ENCODE data around the gene FSD1.

DNA sequence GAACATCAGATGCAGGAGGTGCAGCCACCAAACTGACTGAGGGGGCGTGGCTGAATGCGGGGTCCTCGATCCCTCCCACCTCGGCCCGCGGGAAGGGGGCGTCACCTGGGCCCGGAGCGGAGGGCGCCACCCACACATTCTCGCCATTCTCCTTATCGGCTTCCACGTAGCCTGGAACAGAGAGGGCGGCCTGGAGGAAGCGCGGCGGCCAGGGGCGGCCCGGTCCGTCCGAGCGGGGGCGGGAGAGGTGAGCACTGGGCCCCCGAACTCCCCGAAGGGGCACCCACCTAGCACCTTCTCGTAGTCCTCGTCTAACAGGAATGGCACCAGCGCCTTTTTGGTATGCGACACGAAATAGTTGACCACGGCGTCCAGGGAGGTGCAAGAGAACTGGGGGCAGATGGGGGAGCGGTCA is 22.4 kb downstream of the FSD1 start:
- TF ChIP-seq RAD21 (IDR thresholded peaks at IDR 0.05; ENCODE audit: insufficient read depth, low read depth, low read length), result no peak
- TF ChIP-seq FOS (IDR thresholded peaks at IDR 0.05; ENCODE audit: borderline replicate concordance, extremely low read depth, insufficient read length), result no peak
- TF ChIP-seq YY1 (IDR thresholded peaks at IDR 0.05; ENCODE audit: low read depth, low read length), result no peak
- no peak for TF ChIP-seq POLR2AphosphoS5 (IDR thresholded peaks at IDR 0.05; ENCODE audit: low read length)
- no peak for TF ChIP-seq CTCF (IDR thresholded peaks at IDR 0.05 in 2 of 3, conservative IDR thresholded peaks at IDR 0.05 in 1 of 3; ENCODE audit: control insufficient read depth in 2 of 3, extremely low read depth in 1 of 3, insufficient read depth in 1 of 3, low read depth in 3 of 3, low read length in 3 of 3)
- no peak for TF ChIP-seq GABPA (IDR thresholded peaks at IDR 0.05; ENCODE audit: low read depth)
- no peak for TF ChIP-seq ASH2L (IDR thresholded peaks at IDR 0.05; ENCODE audit: borderline replicate concordance, low read depth)
- no peak for TF ChIP-seq SIN3A (IDR thresholded peaks at IDR 0.05; ENCODE audit: low read depth, low read length)
- TF ChIP-seq CHD4 (IDR thresholded peaks at IDR 0.05), result no peak
- TF ChIP-seq POLR2A (IDR thresholded peaks at IDR 0.05; ENCODE audit: low read depth, low read length), result no peak
- no peak for TF ChIP-seq ZBTB11 (CRISPR knock-in tag; IDR thresholded peaks at IDR 0.05)
- no peak for TF ChIP-seq CEBPB (IDR thresholded peaks at IDR 0.05; ENCODE audit: borderline replicate concordance in 1 of 2, low read depth in 2 of 2, low read length in 2 of 2)
- TF ChIP-seq EZH2 (IDR thresholded peaks at IDR 0.05; ENCODE audit: borderline replicate concordance, control insufficient read depth, low read depth, low read length), result no peak
